ENCODE data around the gene SIRPA.

Gene SIRPA

DNA sequence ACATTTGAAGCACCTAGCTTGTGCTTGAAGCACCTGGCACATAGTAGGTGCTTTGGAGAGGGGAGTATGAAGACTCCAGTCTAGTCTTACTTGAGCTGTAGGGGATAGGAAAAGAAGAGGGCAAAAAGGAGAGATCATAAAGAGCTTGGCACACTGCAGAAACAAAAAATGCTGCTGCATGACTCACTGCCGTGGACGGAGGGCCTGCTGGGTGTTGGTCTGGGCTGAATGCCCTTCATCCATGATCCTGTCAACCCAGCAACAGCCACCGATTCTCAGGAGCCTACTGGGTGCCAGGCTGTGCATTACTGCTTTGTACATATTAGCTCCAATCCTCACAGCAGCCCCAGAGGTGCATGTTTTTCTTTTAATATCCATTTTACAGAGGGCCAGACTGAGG is 92.6 kb downstream of the SIRPA start:
- no peak for DNase-seq (ENCODE audit: low read depth in 2 of 2)
